ENCODE measurements around the gene KRTAP5-2.

Gene KRTAP5-2

GRCh38 chr11:1567052-1567720 is 30.9 kb downstream of the KRTAP5-2 start:
- no peak for DNase-seq (ENCODE audit: low read depth)

- DNase-seq (ENCODE audit: low read depth): no peak
Observed at GRCh38 chr11:1566381-1567051, 31.6 kb downstream of the KRTAP5-2 start.

DNA sequence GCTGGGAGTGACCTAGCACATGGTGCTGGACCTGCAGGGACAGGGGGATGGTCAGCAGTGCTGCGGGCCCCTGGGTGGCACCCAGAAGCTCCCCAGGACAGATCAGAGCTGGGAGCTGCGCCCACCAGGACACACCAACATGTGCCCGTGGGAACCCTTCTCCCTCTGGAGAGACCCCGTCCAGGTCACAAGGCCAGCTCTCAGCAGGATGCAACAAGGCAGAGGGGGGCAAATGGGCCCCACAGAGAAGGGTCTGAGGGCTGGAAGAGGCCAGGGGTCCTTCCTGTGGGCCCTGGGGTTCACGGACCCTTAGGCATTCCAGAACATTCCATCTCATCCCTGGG is 32.2 kb downstream of the KRTAP5-2 start:
- DNase-seq (ENCODE audit: low read depth): no peak

DNA sequence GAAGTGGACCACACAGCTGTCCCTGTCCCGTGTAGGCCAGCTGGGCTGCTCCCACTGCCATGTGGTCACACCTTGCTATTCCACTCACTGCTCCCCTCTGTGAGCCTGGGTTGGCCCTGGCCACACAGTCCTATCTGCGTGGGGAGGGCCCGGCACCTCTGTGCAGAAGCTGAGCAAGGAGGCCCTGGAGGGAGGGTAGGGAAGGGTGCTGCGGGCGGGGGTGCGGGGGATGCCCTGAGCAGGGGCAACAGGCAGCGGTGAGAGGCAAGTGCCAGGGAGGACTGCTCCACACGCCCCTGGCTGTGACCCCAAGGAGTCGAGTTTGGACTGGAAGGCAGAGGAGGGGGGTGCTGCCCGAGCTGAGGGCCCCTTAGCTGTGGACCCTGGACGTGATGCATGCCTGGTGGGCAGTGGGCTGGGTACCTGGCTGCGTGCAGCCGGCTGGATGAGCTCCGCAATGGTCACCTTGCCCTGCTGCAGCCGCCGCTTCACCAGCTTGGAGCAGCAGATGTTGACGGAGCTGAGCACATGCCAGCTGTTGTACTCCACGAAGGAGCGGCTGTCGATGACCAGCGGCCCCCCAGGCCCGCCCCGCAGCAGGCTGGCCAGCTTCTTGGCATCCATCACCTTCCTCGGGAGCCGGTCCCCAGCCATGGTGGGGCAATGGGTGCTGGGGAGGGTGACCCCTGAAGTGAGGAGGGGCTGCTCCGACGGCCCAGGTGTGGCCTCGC is 32.8 kb downstream of the KRTAP5-2 start:
- DNase-seq (ENCODE audit: low read depth): no peak

GRCh38 chr11:1564535-1565172 is 33.4 kb downstream of the KRTAP5-2 start:
- no peak for DNase-seq (ENCODE audit: low read depth)

DNA sequence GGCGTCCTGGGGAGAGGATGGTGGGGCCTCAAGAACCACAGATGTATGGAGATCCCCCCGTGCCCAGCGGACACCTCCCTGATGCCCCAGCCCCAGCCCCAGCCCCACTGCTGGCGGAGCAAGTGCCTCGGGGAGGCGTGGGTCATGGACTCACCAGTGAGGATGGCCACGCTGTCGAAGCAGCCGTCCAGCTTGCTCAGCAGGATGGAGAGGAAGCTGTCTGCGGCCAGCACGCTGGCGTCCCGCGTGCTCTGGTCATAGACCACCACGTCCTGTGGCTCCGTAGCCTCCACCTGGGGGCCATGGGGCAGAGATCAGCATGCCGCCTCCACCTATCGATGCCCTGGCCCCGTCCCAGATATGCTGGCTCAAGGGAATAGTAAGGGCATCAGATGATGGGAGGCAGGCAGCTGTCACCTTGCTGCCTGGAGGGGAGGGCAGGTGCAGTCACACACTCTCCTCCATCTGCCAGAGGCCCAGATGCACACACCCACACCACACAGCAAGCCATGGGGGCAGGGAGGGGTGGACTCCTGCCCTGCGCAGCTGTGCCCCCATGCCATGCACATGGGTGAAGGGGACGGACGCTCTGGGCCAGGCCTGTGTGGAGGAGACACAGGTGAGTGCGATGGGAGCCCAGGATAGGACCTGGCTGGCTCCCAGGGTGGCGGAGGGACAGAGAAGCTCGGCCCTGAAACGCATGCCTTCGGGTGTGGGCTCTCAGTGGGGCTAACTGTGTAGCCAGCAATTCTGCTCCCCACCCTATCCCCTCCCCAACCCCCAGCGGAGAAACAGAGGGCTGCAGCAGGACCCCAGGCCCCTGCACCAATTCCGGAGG is 34.2 kb downstream of the KRTAP5-2 start:
- no peak for DNase-seq (ENCODE audit: low read depth)

DNA sequence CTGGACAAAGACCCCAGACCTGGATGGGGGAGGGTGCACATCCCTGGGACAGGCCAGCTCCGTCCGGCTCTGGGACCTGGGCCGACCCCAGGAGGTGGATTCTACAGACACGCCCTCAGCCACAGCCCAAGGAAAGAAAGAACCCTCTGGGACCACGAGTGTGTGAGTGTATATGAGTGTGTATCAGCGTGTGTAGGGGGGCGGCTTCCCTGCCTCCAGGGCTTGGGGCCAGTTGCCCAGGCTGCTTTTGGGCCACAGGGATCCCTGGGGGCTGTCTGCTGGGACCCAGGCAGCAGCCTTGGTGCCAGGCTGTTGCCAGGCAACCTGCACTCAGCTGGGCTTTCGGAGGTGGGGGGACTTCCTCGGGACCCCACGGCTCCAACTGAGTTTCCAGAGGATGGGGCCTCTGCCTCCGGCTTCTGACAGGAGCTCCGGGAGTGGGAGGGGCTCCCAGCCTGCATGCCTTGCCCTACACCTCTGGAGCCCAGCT is 34.9 kb downstream of the KRTAP5-2 start:
- DNase-seq (ENCODE audit: low read depth): no peak

GRCh38 chr11:1562469-1563148 is 35.5 kb downstream of the KRTAP5-2 start:
- DNase-seq (ENCODE audit: low read depth): no peak

DNA sequence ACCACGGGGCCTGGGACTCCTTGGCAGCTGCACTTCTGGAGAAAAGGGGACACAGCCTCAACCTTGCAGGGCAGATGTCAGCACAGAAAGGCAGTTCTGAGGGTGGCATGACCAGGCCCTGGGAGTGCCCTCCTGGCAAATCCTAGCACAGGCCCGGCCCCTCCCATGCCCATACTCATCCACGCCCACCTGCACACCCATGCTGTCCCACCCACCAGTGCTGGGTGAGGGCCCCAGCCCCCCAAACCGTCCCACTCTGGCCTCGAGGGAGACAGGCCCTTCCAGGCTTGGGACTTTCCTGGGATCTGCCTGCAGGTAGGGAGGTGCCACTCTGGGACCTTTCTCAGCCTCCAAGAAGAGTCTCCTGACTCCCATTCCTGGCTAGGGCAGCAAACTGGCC is 36.1 kb downstream of the KRTAP5-2 start:
- DNase-seq (ENCODE audit: low read depth): no peak

GRCh38 chr11:1561266-1561665 is 36.8 kb downstream of the KRTAP5-2 start:
- no peak for DNase-seq (ENCODE audit: low read depth)

GRCh38 chr11:1560649-1561251 is 37.3 kb downstream of the KRTAP5-2 start:
- DNase-seq (ENCODE audit: low read depth): no peak

GRCh38 chr11:1560002-1560648 is 38.0 kb downstream of the KRTAP5-2 start:
- DNase-seq (ENCODE audit: low read depth): no peak

GRCh38 chr11:1559111-1559951 is 38.8 kb downstream of the KRTAP5-2 start:
- DNase-seq (ENCODE audit: low read depth): no peak

DNA sequence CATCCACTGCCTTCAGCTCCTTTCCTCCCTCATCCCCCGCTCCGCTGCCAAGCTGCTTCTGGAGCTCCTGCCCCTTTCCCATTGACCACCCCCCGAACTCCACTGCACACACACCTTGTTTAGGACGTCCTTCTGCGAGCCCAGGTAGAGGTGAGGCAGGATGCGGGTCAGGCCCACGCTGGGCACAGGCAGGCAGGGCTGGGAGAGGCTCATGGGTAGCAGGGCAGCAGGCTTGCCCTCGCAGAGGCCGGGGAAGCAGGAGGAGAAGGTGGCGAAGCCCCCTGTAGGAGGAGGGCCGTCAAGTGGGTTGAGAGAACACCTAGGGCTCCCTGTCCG is 39.4 kb downstream of the KRTAP5-2 start:
- DNase-seq (ENCODE audit: low read depth): no peak

DNA sequence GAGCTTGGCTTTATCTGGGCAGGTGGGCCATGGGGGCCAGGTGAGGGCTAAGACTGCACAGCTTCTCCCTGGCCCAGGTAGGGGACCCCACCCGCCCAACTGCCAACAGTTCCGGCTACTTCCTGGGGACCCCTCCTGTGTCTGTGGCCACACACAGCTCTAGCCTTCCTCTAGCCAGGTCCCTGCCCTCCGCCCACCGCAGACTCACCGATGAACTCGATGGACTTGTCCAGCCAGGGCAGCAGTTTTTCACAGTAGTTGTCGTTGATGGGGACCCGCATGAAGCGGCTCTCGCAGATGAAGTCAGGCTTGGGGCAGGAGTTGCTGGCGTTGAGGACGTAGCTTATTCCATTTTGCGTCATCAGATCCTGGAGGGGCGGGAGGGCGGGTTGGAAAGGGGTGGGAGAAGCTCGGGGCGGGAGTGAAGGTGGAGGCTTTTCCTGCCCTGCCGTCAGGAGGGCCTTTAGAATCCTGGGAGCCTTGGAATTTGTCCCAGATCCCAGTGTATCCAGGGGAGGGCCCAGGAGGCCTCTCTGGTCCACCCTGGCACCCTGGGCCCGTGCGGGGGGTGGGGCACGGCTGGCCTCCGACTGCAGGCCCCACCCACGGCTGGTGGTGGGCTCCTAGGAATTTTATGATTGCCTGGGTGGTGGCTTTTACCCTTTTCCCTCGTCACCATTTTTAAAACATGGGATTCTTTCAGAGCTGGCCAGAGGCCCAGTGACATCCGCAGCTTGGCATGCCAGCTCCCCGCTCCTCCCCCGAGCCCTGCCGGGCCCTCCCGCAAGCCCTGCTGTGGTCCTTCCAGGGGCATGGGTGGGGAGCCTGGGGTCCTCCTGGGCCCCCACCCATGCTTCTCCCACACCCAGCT is 40.0 kb downstream of the KRTAP5-2 start:
- DNase-seq (ENCODE audit: low read depth): no peak

DNA sequence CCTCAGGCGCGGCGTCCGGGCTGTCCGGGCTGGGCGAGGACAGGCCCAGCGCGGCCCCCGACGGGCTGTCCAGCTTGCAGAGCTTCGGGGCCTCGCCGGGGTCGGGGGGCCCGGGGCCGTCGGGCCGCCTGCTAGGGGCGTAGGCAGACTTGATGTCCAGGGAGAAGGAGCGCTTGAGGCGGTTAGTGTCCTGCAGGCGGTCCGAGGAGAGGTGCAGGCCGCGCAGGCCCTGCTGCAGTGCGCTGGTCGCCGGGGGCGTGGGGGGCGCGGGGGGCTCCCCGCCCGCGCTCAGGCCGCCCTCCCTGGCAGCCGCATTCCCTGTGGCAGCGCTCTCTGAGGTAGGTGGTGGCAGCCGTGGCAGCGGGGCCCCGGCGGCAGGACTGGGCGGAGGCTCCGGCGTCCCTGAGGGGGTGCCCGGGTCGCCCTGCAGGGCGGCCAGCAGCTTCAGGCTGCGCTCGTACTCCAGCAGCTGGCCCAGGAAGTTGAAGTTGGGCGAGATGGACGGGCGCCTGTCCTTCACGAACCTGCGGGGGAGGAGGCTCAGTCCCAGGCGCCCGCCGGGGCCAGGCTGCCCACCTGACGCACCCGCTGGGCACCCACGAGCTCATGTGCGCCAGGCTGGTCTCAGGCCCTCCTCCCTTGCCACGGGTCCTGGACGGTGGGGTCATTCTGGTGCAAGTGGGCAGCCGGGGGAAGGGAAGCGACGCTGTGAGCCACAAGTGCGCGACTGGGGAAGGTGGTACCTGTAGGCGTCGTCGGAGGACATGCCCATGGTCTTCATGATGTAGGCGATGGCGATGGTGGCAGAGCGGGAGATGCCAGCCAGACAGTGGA is 40.8 kb downstream of the KRTAP5-2 start:
- DNase-seq (ENCODE audit: low read depth): no peak

DNA sequence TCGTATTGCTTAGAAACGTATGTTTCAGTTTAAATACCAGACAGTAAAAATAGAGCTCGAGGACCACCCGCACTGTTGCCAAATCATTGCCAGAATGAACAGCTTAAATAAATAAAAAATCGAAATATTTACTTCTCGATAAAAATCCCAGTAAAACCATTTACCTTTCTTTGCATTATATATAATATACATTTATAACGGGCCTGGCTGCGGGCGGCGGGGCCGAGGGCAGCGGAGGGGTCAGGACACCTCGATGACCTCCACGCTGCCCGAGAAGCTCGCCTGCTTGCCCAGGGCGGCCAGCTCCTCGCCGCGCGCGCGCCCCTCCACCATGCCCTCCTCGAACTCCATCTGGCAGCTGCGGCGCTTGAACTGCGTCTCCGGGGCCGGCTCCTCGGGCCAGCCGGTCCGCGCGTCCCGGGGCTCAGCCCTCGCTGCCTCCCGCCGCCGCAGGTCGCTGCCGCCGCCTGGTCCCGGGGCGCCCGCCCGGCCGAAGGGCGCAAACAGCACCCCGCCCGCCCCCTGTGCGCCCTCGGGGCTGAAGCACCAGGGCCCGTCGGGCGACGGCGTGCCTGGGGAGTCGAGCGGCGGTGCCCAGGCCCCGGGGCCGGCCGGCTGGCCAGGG is 41.7 kb downstream of the KRTAP5-2 start:
- no peak for DNase-seq (ENCODE audit: low read depth)

Measured in stimulated activated CD8-positive, alpha-beta memory T cell treated with anti-CD3 and anti-CD28 coated beads, Interleukin-4, amount 100 ng/mL, for 24 hours (primary cell).